Brain microvascular endothelial cell (primary cell): ENCODE data around the gene C17orf100.

Experiments used
- DNase-seq: peaks from one replicate; pipeline ENCODE4 v3.0.0-alpha.2; 2020
- H3K27ac ChIP-seq: fragments of 250-450 bp; sonication (Bioruptor Pico); 2 replicates; pipeline ENCODE4 v1.5.1; 2020; ENCODE audit warnings: mild to moderate bottlenecking, moderate library complexity
- H3K27me3 ChIP-seq: fragments of 250-450 bp; sonication (Bioruptor Pico); replicated peaks from 2 replicates; pipeline ENCODE4 v1.5.1; 2020; ENCODE audit warnings: mild to moderate bottlenecking
- H3K36me3 ChIP-seq: fragments of 250-450 bp; sonication (Bioruptor Pico); replicated peaks from 2 replicates; pipeline ENCODE4 v1.5.1; 2020; ENCODE audit warnings: mild to moderate bottlenecking
- H3K4me3 ChIP-seq: 2 replicates; pipeline ENCODE4 v1.5.1; 2011; ENCODE audit warnings: low read depth, mild to moderate bottlenecking, control low read depth, low read length, moderate library complexity
- CTCF ChIP-seq: IDR thresholded peaks from 2 replicates; pipeline ENCODE4 v1.5.1; 2011; ENCODE audit warnings: low read depth, mild to moderate bottlenecking, moderate library complexity, low read length, control low read depth, inconsistent platforms; ENCODE audit errors: missing control alignments
- in situ Hi-C: cut with HindIII; loops from 2 replicates; pipeline ENCODE4 v1.10.0; 2017; ENCODE audit warnings: low sequenced_read_pairs, low pct_ligation_motif_present

C17orf100 gene

GRCh38 chr17:6666077-6666521 is 14.5 kb downstream of the C17orf100 start:
- in situ Hi-C loops: no loop called here

GRCh38 chr17:6666557-6666956 is 15.0 kb downstream of the C17orf100 start:
- in situ Hi-C loops: no loop called here
- no peak for TF ChIP-seq CTCF

More at GRCh38 chr17:6666077-6666521, 14.5 kb downstream of the C17orf100 start:
- no peak overlapping the region for H3K27ac ChIP-seq
- DNase-seq: peak; percentile 68
- no peaks in the 10 kb centered on the region for H3K36me3 ChIP-seq
- H3K27me3 ChIP-seq: peaks cover 5% of the 10 kb centered on the region
- H3K4me3 ChIP-seq: no peak overlapping the region
- peak; percentile 96 for TF ChIP-seq CTCF

GRCh38 chr17:6667516-6667915 is 16.0 kb downstream of the C17orf100 start:
- H3K27ac ChIP-seq: no peak overlapping the region
- in situ Hi-C loops: no loop called here
- H3K4me3 ChIP-seq: no peak overlapping the region
- DNase-seq: no peak
- no peaks in the 10 kb centered on the region for H3K36me3 ChIP-seq
- H3K27me3 ChIP-seq: no peaks in the 10 kb centered on the region
- TF ChIP-seq CTCF: no peak

More at GRCh38 chr17:6666557-6666956, 15.0 kb downstream of the C17orf100 start:
- Histone ChIP-seq H3K27ac (no peak overlapping the region), H3K36me3 (no peaks in the 10 kb centered on the region), H3K4me3 (no peak overlapping the region), H3K27me3 (peaks cover 5% of the 10 kb centered on the region)
- DNase-seq: no peak

- TF ChIP-seq CTCF: no peak
- no peak overlapping the region for H3K4me3 ChIP-seq
- H3K27ac ChIP-seq: no peak overlapping the region
- no peak for DNase-seq
- H3K36me3 ChIP-seq: no peaks in the 10 kb centered on the region
- H3K27me3 ChIP-seq: no peaks in the 10 kb centered on the region
- in situ Hi-C loops: no loop called here
Measured at GRCh38 chr17:6668219-6668618, 16.7 kb downstream of the C17orf100 start.

GRCh38 chr17:6668727-6669425 is 17.3 kb downstream of the C17orf100 start:
- no peak for TF ChIP-seq CTCF
- Histone ChIP-seq H3K36me3 (no peaks in the 10 kb centered on the region), H3K27me3 (no peaks in the 10 kb centered on the region), H3K27ac (no peak overlapping the region), H3K4me3 (no peak overlapping the region)
- in situ Hi-C loops: no loop called here
- DNase-seq: no peak
